HG03575 (cell line): ENCODE results near the gene SPATA21.
"Not testable (repeated sequence)": the region's sequence is repeated elsewhere in the genome, so short reads cannot be mapped to it uniquely, and the experiment has no call there.

ENCODE experiments used
- ATAC-seq: cut with Tn5 transposase; IDR thresholded peaks from one replicate; pipeline ENCODE4 v1.9.1; 2021; ENCODE audit not compliant: unreplicated experiment, insufficient number of reproducible peaks, low FRiP score; ENCODE audit errors: extremely low read depth

Gene SPATA21

GRCh38 chr1:16456151-16456550, 18.9 kb upstream of the SPATA21 start:
- not testable (repeated sequence) for ATAC-seq

DNA sequence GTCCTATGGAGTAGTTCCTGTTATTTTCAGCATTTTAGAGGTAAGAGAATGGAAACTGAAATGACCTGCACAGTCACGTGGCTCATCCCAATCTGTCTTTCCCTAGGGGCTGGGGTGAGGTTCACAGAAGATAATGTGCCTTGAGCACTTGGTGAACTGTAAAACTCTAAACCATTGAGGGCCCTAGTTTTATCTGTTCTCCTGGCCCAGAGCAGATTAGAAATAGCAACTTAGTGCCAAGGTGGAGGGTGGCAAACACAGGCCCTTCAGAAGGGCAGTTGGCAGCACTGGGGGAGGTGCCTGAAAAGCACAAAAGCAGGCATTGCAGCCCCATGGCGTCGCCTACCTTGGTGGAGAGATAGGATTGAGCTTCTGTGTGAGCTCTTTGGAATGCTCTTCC, 17.7 kb upstream of the SPATA21 start:
- ATAC-seq = not testable (repeated sequence)

- no peak for ATAC-seq
Measured at GRCh38 chr1:16451841-16452528, 14.8 kb upstream of the SPATA21 start.

GRCh38 chr1:16450863-16451481, 13.7 kb upstream of the SPATA21 start:
- no peak for ATAC-seq

DNA sequence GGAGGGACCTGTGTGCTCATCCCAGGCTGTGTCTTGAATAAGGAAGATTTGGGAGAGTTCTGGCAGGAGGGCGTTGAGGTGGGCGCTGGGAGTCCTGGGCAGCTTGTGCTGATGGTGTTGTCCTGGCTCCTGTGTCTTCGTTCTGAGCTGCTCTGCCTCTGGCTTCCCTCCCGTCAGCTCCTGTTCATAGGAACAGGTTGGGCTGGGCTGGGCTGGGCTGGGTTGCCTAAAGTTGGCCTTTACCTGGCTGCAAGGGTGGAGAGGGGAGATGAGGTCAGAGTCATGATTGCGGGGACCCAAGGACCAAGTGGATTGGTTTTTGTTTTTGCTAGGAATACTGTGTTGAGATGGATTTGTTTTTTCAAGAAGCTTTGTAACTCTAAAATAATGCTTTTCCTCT, 12.4 kb upstream of the SPATA21 start:
- no peak for ATAC-seq

DNA sequence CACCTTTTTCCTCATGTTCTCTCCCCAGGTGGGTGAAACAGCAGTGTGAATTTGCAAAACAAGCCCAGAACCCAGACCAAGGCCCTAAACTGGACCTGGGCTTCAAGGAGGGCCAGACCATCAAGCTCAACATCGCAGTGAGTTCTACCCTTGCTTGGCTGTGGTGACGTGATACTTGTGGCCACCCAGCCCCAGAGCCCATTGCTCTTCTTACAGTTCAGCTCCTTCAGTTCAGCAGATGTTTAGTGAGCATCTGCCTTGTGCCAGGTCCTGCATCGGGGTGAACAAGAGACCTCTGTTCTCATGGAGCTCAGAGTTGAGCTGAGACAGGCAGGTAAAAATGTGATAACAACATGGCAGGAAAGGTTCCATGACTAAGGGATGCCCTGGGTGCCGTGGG, 11.8 kb upstream of the SPATA21 start:
- no peak for ATAC-seq

DNA sequence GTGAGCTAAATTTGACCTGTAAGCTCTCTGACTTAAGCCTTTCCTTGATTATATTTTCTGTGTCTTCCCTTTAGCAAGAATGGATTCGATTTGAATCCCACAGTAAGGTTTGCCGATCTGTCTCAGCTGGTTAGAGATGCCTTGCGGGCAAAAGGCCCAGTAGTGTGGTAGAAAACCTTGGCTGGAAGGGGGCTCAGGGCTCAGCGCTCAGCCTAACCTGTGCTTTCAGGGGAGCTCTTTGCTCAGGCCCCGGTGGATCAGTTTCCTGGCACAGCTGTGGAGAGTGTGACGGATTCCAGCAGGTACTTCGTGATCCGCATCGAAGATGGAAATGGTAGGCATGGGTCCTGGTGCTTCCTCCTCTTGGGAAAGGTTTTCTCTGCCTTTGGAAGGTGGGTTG, 10.4 kb upstream of the SPATA21 start:
- ATAC-seq = no peak

GRCh38 chr1:16446116-16446515, 8.9 kb upstream of the SPATA21 start:
- ATAC-seq = no peak

- no peak for ATAC-seq
Measured at GRCh38 chr1:16445052-16445451, 7.8 kb upstream of the SPATA21 start.

DNA sequence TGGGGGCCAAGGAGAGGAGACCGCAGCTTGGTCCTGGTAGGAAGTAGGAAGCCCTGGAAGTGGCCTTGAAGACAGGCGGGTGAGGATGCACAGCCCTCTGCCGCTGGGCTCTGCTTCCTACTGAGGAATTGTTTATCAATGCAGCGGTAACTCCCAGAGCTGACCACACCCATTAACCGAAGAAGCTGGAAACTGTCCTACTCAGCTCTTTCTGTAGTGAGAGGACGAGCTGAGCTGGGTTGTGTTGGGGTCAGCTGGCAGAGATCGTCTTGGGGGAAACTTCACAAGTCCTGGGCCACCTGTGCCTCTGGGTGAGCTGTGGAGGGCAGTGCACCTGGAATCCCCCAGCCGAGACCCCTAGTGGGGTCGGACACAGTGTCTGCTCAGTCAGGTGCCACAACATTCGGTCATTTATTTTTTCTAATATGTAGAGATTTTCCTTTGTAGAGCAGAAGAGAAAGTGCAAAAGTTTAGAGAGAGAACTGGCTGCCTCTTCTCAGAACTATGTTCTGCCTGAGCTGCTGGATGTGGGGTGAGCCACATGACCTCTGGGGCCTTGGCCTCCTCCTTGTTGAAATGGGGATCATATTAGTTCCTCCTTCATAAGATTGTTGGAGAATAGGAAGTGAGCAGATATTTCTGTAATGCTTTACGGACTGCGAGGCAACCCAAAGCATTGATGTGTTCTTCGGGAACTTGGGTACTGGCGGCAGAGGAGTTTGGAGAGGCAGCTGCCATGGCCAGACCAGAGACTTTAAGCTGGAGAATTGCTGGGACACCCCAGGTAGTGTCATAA, 6.9 kb upstream of the SPATA21 start:
- ATAC-seq = no peak

GRCh38 chr1:16442941-16443340, 5.7 kb upstream of the SPATA21 start:
- no peak for ATAC-seq

DNA sequence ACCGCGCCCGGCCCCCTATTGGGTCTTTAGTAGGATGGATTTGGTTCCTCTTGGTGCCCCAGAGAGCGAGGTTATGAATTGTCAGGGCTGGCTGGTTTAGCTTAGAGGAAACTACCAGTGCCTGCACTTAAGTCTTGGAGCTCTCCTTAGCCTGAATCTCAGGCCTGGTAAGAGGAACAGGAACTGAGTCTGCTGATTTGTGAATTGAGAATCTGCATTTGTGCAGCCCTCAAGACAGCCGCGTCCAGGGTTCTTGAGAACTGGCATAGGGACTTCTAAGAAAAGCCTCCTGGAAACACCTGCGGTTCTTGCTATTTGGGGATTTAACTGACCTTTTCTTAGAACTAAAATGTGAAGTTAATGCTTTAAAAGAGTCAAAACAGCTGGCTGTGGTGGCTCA, 5.0 kb upstream of the SPATA21 start:
- no peak for ATAC-seq

DNA sequence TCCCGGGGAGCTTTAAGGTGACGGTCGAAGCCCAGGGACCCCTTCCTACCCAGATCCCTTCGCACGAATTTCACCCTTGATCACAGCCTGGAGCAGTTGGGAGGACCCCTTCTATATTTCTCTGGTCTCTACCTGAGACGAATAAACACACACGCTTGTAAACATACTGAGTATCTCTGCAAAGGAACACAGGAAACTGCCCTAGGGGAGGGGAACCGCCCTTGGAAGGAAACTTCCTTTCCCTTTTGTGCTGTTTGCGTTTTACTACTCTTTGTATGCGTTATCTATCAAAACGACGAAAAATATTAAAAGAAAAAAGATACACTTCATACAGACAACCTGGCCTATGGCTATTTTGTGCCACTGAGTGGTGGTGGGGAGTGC, 4.0 kb upstream of the SPATA21 start:
- no peak for ATAC-seq

GRCh38 chr1:16440470-16441281, 3.5 kb upstream of the SPATA21 start, which contains the start of gene NECAP2:
Gene NECAP2, plus strand, starts transcription at chr1:16440724. Its CDS starts 38 bp downstream, at chr1:16440762.
- ATAC-seq = no peak

GRCh38 chr1:16440131-16440469, 2.9 kb upstream of the SPATA21 start:
- no peak for ATAC-seq

GRCh38 chr1:16438924-16439323, 1.7 kb upstream of the SPATA21 start:
- no peak for ATAC-seq

DNA sequence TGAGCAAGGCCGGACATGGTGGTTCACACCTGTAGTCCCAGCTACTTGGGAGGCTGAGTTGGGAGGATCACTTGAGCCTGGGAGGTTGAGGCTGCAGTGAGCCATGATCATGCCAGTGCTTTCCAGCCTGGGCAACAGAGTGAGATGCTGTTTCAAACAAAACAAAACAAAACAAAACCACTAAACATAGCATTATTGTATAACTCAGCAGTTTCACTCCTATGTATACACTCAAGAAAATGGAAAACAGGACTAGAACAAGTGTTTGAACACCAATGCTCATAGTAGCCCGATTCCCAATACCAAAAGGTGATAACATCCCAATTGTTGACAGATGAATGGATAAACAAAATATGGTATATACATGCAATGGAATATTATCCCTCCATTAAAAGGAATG, 1.3 kb upstream of the SPATA21 start:
- no peak for ATAC-seq

- ATAC-seq = no peak
Measured at GRCh38 chr1:16434501-16434900, 2.7 kb downstream of the SPATA21 start.

DNA sequence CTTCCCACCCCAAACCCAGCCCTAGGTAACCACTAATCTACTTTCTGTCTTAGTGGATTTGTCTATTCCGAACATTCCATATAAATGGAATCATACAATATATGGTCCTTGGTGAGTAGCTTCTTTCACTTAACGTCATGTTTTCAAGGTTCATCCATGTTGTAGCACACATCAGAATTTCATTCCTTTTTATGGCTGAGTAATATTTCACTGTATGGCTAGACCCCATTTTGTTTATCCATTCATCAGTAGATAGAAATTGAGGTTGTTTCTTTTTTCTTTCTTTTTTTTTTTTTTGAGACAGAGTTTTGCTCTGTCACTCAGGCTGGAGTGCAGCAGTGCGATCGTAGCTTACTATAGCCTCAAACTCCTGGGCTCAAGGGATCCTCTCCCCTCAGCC, 3.2 kb downstream of the SPATA21 start:
- no peak for ATAC-seq
